ENCODE measurements around the gene MGRN1. TPM values are rescaled to one million over a fixed set of nuclear protein-coding genes. Genes with fewer than 3 reads are reported as not detected.

MGRN1 gene
- total and polyA plus RNA-seq, 2 of the 13 experiments (the other 11 are each of a cell fraction or from before 2014, with no cell fraction given) = 11.9 to 12.6 TPM

DNA sequence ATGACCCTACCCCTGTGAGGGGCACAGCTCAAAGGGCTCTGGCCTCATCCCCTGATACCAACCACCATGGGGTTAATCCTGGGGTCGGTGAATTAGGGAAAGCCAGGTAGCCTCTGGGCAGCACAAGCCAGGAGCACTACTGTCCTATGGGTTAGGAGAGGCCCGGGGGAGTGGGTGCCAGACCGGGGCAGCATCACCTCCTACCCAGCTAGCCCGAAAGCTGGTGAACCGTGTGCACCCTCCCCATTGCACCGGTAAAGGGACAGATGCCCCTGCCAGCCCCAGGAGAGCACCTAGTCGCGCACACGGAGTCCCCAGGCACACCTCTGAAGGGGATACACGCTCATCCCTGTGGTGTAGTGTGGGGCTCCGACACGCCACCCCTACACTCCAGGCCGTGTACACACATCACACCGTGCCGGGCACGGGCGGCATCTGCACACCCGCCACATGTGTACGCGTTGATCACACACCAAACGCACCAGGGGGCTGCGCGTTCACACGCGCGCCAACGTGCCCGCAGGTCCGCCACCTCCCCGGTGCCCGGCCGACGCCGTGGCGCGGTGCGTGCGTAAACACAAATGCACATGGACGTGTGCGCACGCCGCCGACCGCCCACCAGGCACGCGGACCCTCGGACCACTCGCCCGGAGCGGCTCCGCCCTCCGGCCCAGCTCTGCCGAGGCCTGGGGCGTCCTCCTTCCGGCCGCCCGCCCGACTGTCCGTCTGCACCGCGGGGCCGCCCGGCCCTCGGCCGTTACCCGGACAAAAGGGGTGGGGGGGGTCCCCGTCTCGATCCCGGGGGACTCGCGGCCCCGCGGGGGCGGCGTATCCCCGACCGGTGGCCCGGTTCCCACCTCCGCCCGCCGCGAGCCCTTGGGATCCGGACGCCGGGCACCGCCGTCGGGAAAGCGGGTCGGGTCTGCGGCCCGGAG is 10.7 kb upstream of the MGRN1 start (continued):
- TF ChIP-seq, protein P1, sequence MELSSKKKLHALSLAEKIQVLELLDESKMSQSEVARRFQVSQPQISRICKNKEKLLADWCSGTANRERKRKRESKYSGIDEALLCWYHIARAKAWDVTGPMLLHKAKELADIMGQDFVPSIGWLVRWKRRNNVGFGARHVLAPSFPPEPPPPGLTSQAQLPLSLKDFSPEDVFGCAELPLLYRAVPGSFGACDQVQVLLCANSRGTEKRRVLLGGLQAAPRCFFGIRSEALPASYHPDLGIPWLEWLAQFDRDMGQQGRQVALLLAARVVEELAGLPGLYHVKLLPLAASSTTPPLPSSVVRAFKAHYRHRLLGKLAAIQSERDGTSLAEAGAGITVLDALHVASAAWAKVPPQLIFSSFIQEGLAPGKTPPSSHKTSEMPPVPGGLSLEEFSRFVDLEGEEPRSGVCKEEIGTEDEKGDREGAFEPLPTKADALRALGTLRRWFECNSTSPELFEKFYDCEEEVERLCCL (CRISPR knock-in tag; IDR thresholded peaks at IDR 0.05; ENCODE audit: borderline replicate concordance) = no peak
- TF ChIP-seq CTCF (CRISPR knock-in tag; IDR thresholded peaks at IDR 0.05) (peak; percentile 15; the same call in 1 of the 2 replicates), ZSCAN9 (CRISPR knock-in tag; IDR thresholded peaks at IDR 0.05; ENCODE audit: borderline replicate concordance) (no peak), ARID2 (CRISPR knock-in tag; IDR thresholded peaks at IDR 0.05; ENCODE audit: borderline replicate concordance) (no peak), RNF2 (conservative IDR thresholded peaks at IDR 0.05; ENCODE audit: low read depth) (0 out of 2 replicates have a peak, but pooled peaks have one; percentile 26), ZNF510 (CRISPR knock-in tag; IDR thresholded peaks at IDR 0.05; ENCODE audit: low read depth) (no peak), ZNF564 (CRISPR knock-in tag; IDR thresholded peaks at IDR 0.05) (no peak), ZNF501 (CRISPR knock-in tag; IDR thresholded peaks at IDR 0.05) (0 out of 2 replicates have a peak, but pooled peaks have one; percentile 29), ZNF761 (CRISPR knock-in tag; conservative IDR thresholded peaks at IDR 0.05) (no peak), ZNF841 (CRISPR knock-in tag; IDR thresholded peaks at IDR 0.05; ENCODE audit: borderline replicate concordance) (0 out of 2 replicates have a peak, but pooled peaks have one; percentile 44), NFATC3 (CRISPR knock-in tag; IDR thresholded peaks at IDR 0.05) (no peak), GFI1 (CRISPR knock-in tag; IDR thresholded peaks at IDR 0.05; ENCODE audit: borderline replicate concordance) (0 out of 2 replicates have a peak, but pooled peaks have one; percentile 29)
- TF ChIP-seq, protein P2, sequence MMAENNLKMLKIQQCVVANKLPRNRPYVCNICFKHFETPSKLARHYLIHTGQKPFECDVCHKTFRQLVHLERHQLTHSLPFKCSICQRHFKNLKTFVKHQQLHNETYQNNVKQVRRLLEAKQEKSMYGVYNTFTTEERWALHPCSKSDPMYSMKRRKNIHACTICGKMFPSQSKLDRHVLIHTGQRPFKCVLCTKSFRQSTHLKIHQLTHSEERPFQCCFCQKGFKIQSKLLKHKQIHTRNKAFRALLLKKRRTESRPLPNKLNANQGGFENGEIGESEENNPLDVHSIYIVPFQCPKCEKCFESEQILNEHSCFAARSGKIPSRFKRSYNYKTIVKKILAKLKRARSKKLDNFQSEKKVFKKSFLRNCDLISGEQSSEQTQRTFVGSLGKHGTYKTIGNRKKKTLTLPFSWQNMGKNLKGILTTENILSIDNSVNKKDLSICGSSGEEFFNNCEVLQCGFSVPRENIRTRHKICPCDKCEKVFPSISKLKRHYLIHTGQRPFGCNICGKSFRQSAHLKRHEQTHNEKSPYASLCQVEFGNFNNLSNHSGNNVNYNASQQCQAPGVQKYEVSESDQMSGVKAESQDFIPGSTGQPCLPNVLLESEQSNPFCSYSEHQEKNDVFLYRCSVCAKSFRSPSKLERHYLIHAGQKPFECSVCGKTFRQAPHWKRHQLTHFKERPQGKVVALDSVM (CRISPR knock-in tag; IDR thresholded peaks at IDR 0.05) = no peak
- TF ChIP-seq, protein P3, sequence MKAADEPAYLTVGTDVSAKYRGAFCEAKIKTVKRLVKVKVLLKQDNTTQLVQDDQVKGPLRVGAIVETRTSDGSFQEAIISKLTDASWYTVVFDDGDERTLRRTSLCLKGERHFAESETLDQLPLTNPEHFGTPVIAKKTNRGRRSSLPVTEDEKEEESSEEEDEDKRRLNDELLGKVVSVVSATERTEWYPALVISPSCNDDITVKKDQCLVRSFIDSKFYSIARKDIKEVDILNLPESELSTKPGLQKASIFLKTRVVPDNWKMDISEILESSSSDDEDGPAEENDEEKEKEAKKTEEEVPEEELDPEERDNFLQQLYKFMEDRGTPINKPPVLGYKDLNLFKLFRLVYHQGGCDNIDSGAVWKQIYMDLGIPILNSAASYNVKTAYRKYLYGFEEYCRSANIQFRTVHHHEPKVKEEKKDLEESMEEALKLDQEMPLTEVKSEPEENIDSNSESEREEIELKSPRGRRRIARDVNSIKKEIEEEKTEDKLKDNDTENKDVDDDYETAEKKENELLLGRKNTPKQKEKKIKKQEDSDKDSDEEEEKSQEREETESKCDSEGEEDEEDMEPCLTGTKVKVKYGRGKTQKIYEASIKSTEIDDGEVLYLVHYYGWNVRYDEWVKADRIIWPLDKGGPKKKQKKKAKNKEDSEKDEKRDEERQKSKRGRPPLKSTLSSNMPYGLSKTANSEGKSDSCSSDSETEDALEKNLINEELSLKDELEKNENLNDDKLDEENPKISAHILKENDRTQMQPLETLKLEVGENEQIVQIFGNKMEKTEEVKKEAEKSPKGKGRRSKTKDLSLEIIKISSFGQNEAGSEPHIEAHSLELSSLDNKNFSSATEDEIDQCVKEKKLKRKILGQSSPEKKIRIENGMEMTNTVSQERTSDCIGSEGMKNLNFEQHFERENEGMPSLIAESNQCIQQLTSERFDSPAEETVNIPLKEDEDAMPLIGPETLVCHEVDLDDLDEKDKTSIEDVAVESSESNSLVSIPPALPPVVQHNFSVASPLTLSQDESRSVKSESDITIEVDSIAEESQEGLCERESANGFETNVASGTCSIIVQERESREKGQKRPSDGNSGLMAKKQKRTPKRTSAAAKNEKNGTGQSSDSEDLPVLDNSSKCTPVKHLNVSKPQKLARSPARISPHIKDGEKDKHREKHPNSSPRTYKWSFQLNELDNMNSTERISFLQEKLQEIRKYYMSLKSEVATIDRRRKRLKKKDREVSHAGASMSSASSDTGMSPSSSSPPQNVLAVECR (CRISPR knock-in tag; IDR thresholded peaks at IDR 0.05; ENCODE audit: borderline replicate concordance) = peak; percentile 76
- TF ChIP-seq, protein P4, sequence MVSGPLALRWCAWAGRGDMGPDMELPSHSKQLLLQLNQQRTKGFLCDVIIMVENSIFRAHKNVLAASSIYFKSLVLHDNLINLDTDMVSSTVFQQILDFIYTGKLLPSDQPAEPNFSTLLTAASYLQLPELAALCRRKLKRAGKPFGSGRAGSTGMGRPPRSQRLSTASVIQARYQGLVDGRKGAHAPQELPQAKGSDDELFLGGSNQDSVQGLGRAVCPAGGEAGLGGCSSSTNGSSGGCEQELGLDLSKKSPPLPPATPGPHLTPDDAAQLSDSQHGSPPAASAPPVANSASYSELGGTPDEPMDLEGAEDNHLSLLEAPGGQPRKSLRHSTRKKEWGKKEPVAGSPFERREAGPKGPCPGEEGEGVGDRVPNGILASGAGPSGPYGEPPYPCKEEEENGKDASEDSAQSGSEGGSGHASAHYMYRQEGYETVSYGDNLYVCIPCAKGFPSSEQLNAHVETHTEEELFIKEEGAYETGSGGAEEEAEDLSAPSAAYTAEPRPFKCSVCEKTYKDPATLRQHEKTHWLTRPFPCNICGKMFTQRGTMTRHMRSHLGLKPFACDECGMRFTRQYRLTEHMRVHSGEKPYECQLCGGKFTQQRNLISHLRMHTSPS (CRISPR knock-in tag; IDR thresholded peaks at IDR 0.05; ENCODE audit: low read depth) = peak; percentile 60; the same call in 1 of the 2 replicates

Data from HepG2 (cell line).